ENCODE results near the gene AOAH. TPM values are rescaled to one million over a fixed set of nuclear protein-coding genes. Genes with fewer than 3 reads are reported as not detected.

The AOAH gene
- total and polyA plus RNA-seq, 9 of the 15 experiments (the other 6 are each of a cell fraction or from before 2014, with no cell fraction given) = not detected

DNA sequence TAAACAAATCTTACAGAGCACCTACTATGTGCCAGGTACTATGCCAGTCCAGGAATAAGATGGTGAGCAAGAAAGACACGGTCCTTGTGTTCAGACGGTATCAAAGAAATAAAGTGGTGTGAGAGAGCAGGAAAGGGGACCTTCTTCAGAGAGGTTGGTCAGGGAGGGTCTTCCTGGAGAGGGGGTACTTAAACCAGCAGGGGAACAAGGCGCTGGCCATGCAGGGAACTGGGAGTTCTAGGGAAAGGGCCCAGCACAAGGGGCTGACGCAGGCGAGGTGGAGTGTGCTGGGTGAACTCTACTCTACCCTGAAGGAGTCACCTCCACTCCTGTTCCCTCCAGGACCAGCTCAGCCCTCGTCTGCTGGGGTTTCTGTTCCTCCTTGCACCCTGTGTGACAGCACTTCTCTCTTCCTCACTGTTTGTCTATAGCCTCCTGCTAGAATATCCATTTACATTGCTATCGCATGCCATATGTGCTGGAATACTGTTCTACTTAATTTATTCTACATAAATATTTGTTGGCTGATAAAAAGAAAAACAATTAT lies 73.5 kb downstream of the AOAH start:
- CTCF ChIA-PET (ENCODE audit: low intra/inter-chr PET ratio) = no interaction called here
- no peak overlapping the region for H3K9ac ChIP-seq (ENCODE audit: insufficient read depth in 1 of 2, low read depth in 2 of 2, low read length in 2 of 2)
- ATAC-seq = no peak

DNA sequence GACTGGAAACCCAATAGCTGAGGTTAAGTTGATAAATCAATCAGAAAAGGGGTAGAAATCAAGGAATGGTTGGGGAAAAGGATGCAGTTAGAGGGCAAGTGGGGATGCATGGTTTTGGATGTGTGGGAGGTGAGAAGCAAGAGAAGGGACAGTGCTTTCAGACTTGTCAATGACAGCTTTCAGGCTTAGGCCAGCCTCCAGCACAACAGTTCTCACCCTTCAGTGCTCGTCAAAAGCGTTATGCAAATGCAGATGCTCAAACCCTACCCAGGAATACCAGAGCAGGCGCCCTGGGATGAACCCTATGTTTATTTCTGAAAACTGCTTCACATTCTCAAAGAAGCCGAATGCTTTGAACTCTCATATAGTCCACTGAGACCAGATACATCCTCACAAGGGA lies 74.0 kb downstream of the AOAH start:
- CTCF ChIA-PET (ENCODE audit: low intra/inter-chr PET ratio) = no interaction called here
- Histone ChIP-seq H3K9me1 (ENCODE audit: control insufficient read depth, insufficient read depth, low read length) (no peaks in the 10 kb centered on the region), H2AFZ (ENCODE audit: low read depth, low read length) (no peak overlapping the region), H3K4me3 (no peak overlapping the region), H3K4me1 (replicated peaks in 1 of 2; ENCODE audit: control insufficient read depth in 2 of 2, insufficient read depth in 2 of 2, low read length in 2 of 2) (no peaks in the 10 kb centered on the region), H3K27me3 (ENCODE audit: control insufficient read depth in 2 of 2, insufficient read depth in 2 of 2, low read length in 2 of 2) (peaks cover 13 to 34% of the 10 kb centered on the region in 2 experiments), H3K79me2 (ENCODE audit: control insufficient read depth, insufficient read depth, low read length) (no peaks in the 10 kb centered on the region), H3K27ac (ENCODE audit: extremely low read depth, low read depth, low read length) (no peak overlapping the region), H3K4me2 (ENCODE audit: insufficient read depth, low read length) (no peak overlapping the region), H4K20me1 (replicated peaks; ENCODE audit: control insufficient read depth, insufficient read depth, low read length) (no peaks in the 10 kb centered on the region), H3K36me3 (ENCODE audit: control insufficient read depth, insufficient read depth, low read length) (no peaks in the 10 kb centered on the region), H3K9ac (ENCODE audit: insufficient read depth in 1 of 2, low read depth in 2 of 2, low read length in 2 of 2) (no peak overlapping the region), H3K9me3 (replicated peaks; ENCODE audit: control insufficient read depth, insufficient read depth, low read depth, low read length) (no peaks in the 10 kb centered on the region)
- WGBS (ENCODE audit: insufficient coverage, low coverage, missing lambda C conversion rate) = 2% methylated on average over 4 of the region's 4 CpGs
- no TSS peak for BruUV-seq (replicated peaks)
- in situ Hi-C loops (cut with MboI) (no loop called here), intact Hi-C loops (cut with micrococcal nuclease) (no loop called here)
- POLR2A ChIA-PET = interaction anchor here (0.6 kb wide), 1 partner anchor 30 kb away, joined by 3 read pairs; no protein-coding TSS in a partner anchor
- ATAC-seq (no peak), DNase-seq (ENCODE audit: extremely low read depth in 1 of 4, low spot score in 3 of 4) (no peak), FAIRE-seq (no peak)
- no peak for TF ChIP-seq TAF15 (IDR thresholded peaks at IDR 0.05; ENCODE audit: low read depth, low read length)
- no peak for TF ChIP-seq ZNF121 (CRISPR knock-in tag; conservative IDR thresholded peaks at IDR 0.05)
- TF ChIP-seq, protein P1, sequence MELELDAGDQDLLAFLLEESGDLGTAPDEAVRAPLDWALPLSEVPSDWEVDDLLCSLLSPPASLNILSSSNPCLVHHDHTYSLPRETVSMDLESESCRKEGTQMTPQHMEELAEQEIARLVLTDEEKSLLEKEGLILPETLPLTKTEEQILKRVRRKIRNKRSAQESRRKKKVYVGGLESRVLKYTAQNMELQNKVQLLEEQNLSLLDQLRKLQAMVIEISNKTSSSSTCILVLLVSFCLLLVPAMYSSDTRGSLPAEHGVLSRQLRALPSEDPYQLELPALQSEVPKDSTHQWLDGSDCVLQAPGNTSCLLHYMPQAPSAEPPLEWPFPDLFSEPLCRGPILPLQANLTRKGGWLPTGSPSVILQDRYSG (tag; conservative IDR thresholded peaks at IDR 0.05; ENCODE audit: low read depth) = no peak
- TF ChIP-seq PURB (CRISPR knock-in tag; IDR thresholded peaks at IDR 0.05; ENCODE audit: low read depth) = no peak
- no peak for TF ChIP-seq EZH2 (IDR thresholded peaks at IDR 0.05; ENCODE audit: borderline replicate concordance, low read depth, low read length)
- no peak for TF ChIP-seq L3MBTL2 (IDR thresholded peaks at IDR 0.05)
- TF ChIP-seq, protein P2, sequence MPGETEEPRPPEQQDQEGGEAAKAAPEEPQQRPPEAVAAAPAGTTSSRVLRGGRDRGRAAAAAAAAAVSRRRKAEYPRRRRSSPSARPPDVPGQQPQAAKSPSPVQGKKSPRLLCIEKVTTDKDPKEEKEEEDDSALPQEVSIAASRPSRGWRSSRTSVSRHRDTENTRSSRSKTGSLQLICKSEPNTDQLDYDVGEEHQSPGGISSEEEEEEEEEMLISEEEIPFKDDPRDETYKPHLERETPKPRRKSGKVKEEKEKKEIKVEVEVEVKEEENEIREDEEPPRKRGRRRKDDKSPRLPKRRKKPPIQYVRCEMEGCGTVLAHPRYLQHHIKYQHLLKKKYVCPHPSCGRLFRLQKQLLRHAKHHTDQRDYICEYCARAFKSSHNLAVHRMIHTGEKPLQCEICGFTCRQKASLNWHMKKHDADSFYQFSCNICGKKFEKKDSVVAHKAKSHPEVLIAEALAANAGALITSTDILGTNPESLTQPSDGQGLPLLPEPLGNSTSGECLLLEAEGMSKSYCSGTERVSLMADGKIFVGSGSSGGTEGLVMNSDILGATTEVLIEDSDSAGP (CRISPR knock-in tag; IDR thresholded peaks at IDR 0.05) = no peak

More for the DNA sequence above, 73.5 kb downstream of the AOAH start:
- Histone ChIP-seq H2AFZ (ENCODE audit: low read depth, low read length) (no peak overlapping the region), H4K20me1 (replicated peaks; ENCODE audit: control insufficient read depth, insufficient read depth, low read length) (no peaks in the 10 kb centered on the region), H3K4me3 (no peak overlapping the region), H3K9me3 (replicated peaks; ENCODE audit: control insufficient read depth, insufficient read depth, low read depth, low read length) (no peaks in the 10 kb centered on the region), H3K4me2 (ENCODE audit: insufficient read depth, low read length) (no peak overlapping the region), H3K4me1 (replicated peaks in 1 of 2; ENCODE audit: control insufficient read depth in 2 of 2, insufficient read depth in 2 of 2, low read length in 2 of 2) (no peaks in the 10 kb centered on the region), H3K27me3 (ENCODE audit: control insufficient read depth in 2 of 2, insufficient read depth in 2 of 2, low read length in 2 of 2) (peaks cover 16 to 34% of the 10 kb centered on the region in 2 experiments), H3K9me1 (ENCODE audit: control insufficient read depth, insufficient read depth, low read length) (no peaks in the 10 kb centered on the region), H3K36me3 (ENCODE audit: control insufficient read depth, insufficient read depth, low read length) (no peaks in the 10 kb centered on the region), H3K79me2 (ENCODE audit: control insufficient read depth, insufficient read depth, low read length) (no peaks in the 10 kb centered on the region), H3K27ac (ENCODE audit: extremely low read depth, low read depth, low read length) (no peak overlapping the region)
- no TSS peak for BruUV-seq (replicated peaks)
- FAIRE-seq (no peak), DNase-seq (ENCODE audit: extremely low read depth in 1 of 4, low spot score in 3 of 4) (no peak)
- in situ Hi-C loops (cut with MboI) (no loop called here), intact Hi-C loops (cut with micrococcal nuclease) (no loop called here)
- TF ChIP-seq ZNF384 (IDR thresholded peaks at IDR 0.05; ENCODE audit: low read depth, low read length) = no peak
- TF ChIP-seq ZNF184 (CRISPR knock-in tag; IDR thresholded peaks at IDR 0.05) = no peak
- TF ChIP-seq ZSCAN29 (IDR thresholded peaks at IDR 0.05) = no peak
- TF ChIP-seq, protein P3, sequence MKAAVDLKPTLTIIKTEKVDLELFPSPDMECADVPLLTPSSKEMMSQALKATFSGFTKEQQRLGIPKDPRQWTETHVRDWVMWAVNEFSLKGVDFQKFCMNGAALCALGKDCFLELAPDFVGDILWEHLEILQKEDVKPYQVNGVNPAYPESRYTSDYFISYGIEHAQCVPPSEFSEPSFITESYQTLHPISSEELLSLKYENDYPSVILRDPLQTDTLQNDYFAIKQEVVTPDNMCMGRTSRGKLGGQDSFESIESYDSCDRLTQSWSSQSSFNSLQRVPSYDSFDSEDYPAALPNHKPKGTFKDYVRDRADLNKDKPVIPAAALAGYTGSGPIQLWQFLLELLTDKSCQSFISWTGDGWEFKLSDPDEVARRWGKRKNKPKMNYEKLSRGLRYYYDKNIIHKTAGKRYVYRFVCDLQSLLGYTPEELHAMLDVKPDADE (conservative IDR thresholded peaks at IDR 0.05; ENCODE audit: control insufficient read depth, low read depth, low read length) = no peak
- TF ChIP-seq ZNF644 (tag; IDR thresholded peaks at IDR 0.05; ENCODE audit: low read depth) = no peak
- TF ChIP-seq ZNF766 (CRISPR knock-in tag; conservative IDR thresholded peaks at IDR 0.05) = no peak
- WGBS (ENCODE audit: insufficient coverage, low coverage, missing lambda C conversion rate) = 3% methylated on average over 7 of the region's 7 CpGs
- POLR2A ChIA-PET = interaction anchor here (0.6 to 0.9 kb wide), 2 partner anchors 16 to 30 kb away, joined by 3 read pairs; no protein-coding TSS in a partner anchor
